ENCODE measurements around the gene FZD2. TPM values are rescaled to one million over a fixed set of nuclear protein-coding genes. Genes with fewer than 3 reads are reported as not detected.

Gene FZD2
- total RNA-seq, 1 donor: 15.9 TPM

- no peak overlapping the region for H3K4me2 ChIP-seq (ENCODE audit: insufficient read depth, low read length)
- no peak for DNase-seq (ENCODE audit: insufficient read length, low spot score, missing footprints)
- peaks cover 33% of the 10 kb centered on the region for H3K4me1 ChIP-seq (ENCODE audit: insufficient read depth, low read length)
These were observed 17.6 kb upstream of the FZD2 start for GRCh38 chr17:44539673-44540072.

GRCh38 chr17:44540246-44541084 is 16.8 kb upstream of the FZD2 start:
- Histone ChIP-seq H3K4me1 (ENCODE audit: insufficient read depth, low read length) (peaks cover 38% of the 10 kb centered on the region), H3K27ac (ENCODE audit: low read depth, low read length) (no peak overlapping the region), H2AFZ (ENCODE audit: low read length) (no peak overlapping the region), H4K20me1 (ENCODE audit: insufficient read depth, low read length) (no peaks in the 10 kb centered on the region), H3K36me3 (ENCODE audit: insufficient read depth, low read length) (no peaks in the 10 kb centered on the region), H3K4me3 (ENCODE audit: insufficient read depth, low read length) (no peak overlapping the region), H3K27me3 (ENCODE audit: insufficient read depth, low read length) (no peaks in the 10 kb centered on the region), H3K79me2 (ENCODE audit: insufficient read depth, low read length) (no peaks in the 10 kb centered on the region), H3K9me3 (ENCODE audit: low read depth, low read length) (no peaks in the 10 kb centered on the region), H3K4me2 (ENCODE audit: insufficient read depth, low read length) (no peak overlapping the region)
- peak; percentile 65 for DNase-seq (ENCODE audit: insufficient read length, low spot score, missing footprints)
- no peak for TF ChIP-seq CTCF (IDR thresholded peaks at IDR 0.05; ENCODE audit: extremely low read depth, low read depth, low read length)

More at GRCh38 chr17:44539673-44540072, 17.6 kb upstream of the FZD2 start:
- Histone ChIP-seq H3K27me3 (ENCODE audit: insufficient read depth, low read length) (no peaks in the 10 kb centered on the region), H3K27ac (ENCODE audit: low read depth, low read length) (no peak overlapping the region), H3K36me3 (ENCODE audit: insufficient read depth, low read length) (no peaks in the 10 kb centered on the region), H3K4me3 (ENCODE audit: insufficient read depth, low read length) (no peak overlapping the region), H4K20me1 (ENCODE audit: insufficient read depth, low read length) (no peaks in the 10 kb centered on the region), H3K9me3 (ENCODE audit: low read depth, low read length) (no peaks in the 10 kb centered on the region), H2AFZ (ENCODE audit: low read length) (no peak overlapping the region), H3K79me2 (ENCODE audit: insufficient read depth, low read length) (no peaks in the 10 kb centered on the region)
- no peak for TF ChIP-seq CTCF (IDR thresholded peaks at IDR 0.05; ENCODE audit: extremely low read depth, low read depth, low read length)

- H2AFZ ChIP-seq (ENCODE audit: low read length): no peak overlapping the region
These were observed 15.3 kb upstream of the FZD2 start for GRCh38 chr17:44541884-44542581.

More at GRCh38 chr17:44541884-44542581, 15.3 kb upstream of the FZD2 start:
- H4K20me1 ChIP-seq (ENCODE audit: insufficient read depth, low read length): no peaks in the 10 kb centered on the region
- H3K27me3 ChIP-seq (ENCODE audit: insufficient read depth, low read length): no peaks in the 10 kb centered on the region
- no peaks in the 10 kb centered on the region for H3K9me3 ChIP-seq (ENCODE audit: low read depth, low read length)
- no peak for DNase-seq (ENCODE audit: insufficient read length, low spot score, missing footprints)
- H3K4me2 ChIP-seq (ENCODE audit: insufficient read depth, low read length): no peak overlapping the region
- no peaks in the 10 kb centered on the region for H3K79me2 ChIP-seq (ENCODE audit: insufficient read depth, low read length)
- no peak for TF ChIP-seq CTCF (IDR thresholded peaks at IDR 0.05; ENCODE audit: extremely low read depth, low read depth, low read length)
- peaks cover 46% of the 10 kb centered on the region for H3K4me1 ChIP-seq (ENCODE audit: insufficient read depth, low read length)
- peak overlapping the region; percentile 12 for H3K27ac ChIP-seq (ENCODE audit: low read depth, low read length)
- H3K4me3 ChIP-seq (ENCODE audit: insufficient read depth, low read length): no peak overlapping the region
- no peaks in the 10 kb centered on the region for H3K36me3 ChIP-seq (ENCODE audit: insufficient read depth, low read length)
